GM19351 (cell line): ENCODE data around the gene ULK4.
"Not testable (repeated sequence)": the region's sequence is repeated elsewhere in the genome, so short reads cannot be mapped to it uniquely, and the experiment has no call there.

Source experiments
- ATAC-seq: cut with Tn5 transposase; IDR thresholded peaks from one replicate; pipeline ENCODE4 v1.9.1; 2021; ENCODE audit warnings: mild to moderate bottlenecking, moderate library complexity; ENCODE audit not compliant: unreplicated experiment

ULK4 gene

GRCh38 chr3:41651718-41652117, 310.2 kb downstream of the ULK4 start:
- ATAC-seq: no peak

- no peak for ATAC-seq
Measured at GRCh38 chr3:41650406-41650805, 311.5 kb downstream of the ULK4 start.

- ATAC-seq: no peak
Measured at GRCh38 chr3:41649129-41649739, 312.7 kb downstream of the ULK4 start.

- not testable (repeated sequence) for ATAC-seq
Measured at GRCh38 chr3:41647730-41648129, 314.2 kb downstream of the ULK4 start.

GRCh38 chr3:41640076-41640475, 321.8 kb downstream of the ULK4 start:
- ATAC-seq: no peak

- ATAC-seq: no peak
Measured at GRCh38 chr3:41638381-41638780, 323.5 kb downstream of the ULK4 start.

GRCh38 chr3:41632700-41633099, 329.2 kb downstream of the ULK4 start:
- no peak for ATAC-seq

- no peak for ATAC-seq
Measured at GRCh38 chr3:41630708-41631107, 331.2 kb downstream of the ULK4 start.

GRCh38 chr3:41629986-41630385, 331.9 kb downstream of the ULK4 start:
- ATAC-seq: no peak

GRCh38 chr3:41629072-41629471, 332.8 kb downstream of the ULK4 start:
- ATAC-seq: no peak

GRCh38 chr3:41627477-41628087, 334.3 kb downstream of the ULK4 start:
- ATAC-seq: no peak

GRCh38 chr3:41612853-41613252, 349.1 kb downstream of the ULK4 start:
- no peak for ATAC-seq

- ATAC-seq: no peak
Measured at GRCh38 chr3:41611008-41611407, 350.9 kb downstream of the ULK4 start.

GRCh38 chr3:41608347-41608746, 353.6 kb downstream of the ULK4 start:
- ATAC-seq: peak; percentile 77

GRCh38 chr3:41603807-41604206, 358.1 kb downstream of the ULK4 start:
- no peak for ATAC-seq

- ATAC-seq: no peak
Measured at GRCh38 chr3:41602121-41602520, 359.8 kb downstream of the ULK4 start.

GRCh38 chr3:41601404-41601987, 360.4 kb downstream of the ULK4 start:
- ATAC-seq: no peak

- ATAC-seq: no peak
Measured at GRCh38 chr3:41600616-41601015, 361.3 kb downstream of the ULK4 start.

- ATAC-seq: no peak
Measured at GRCh38 chr3:41599127-41599484, 362.8 kb downstream of the ULK4 start.

- ATAC-seq: no peak
Measured at GRCh38 chr3:41598402-41599126, 363.3 kb downstream of the ULK4 start.

GRCh38 chr3:41593774-41594173, 368.1 kb downstream of the ULK4 start:
- no peak for ATAC-seq
